ENCODE results near the gene VKORC1.

GRCh38 chr16:31083081-31083480, 11.5 kb downstream of the VKORC1 start:
- TF ChIP-seq POLR2A (IDR thresholded peaks at IDR 0.05; ENCODE audit: low read depth, low read length) (no peak), POLR2AphosphoS5 (IDR thresholded peaks at IDR 0.05; ENCODE audit: low read depth, low read length) (no peak), TAF1 (IDR thresholded peaks at IDR 0.05; ENCODE audit: low read depth, low read length) (no peak), SPI1 (IDR thresholded peaks at IDR 0.05; ENCODE audit: low read depth, low read length) (no peak)
